Activated naive CD8-positive, alpha-beta T cell (primary cell): Measurements from ENCODE around the gene ZMYM2.
"Not testable (repeated sequence)": the region's sequence is repeated elsewhere in the genome, so short reads cannot be mapped to it uniquely, and the experiment has no call there.

ENCODE experiments used
- H3K27ac Mint-ChIP-seq: one replicate; pipeline ENCODE4 v1.8.0; 2021; ENCODE audit warnings: mixed read lengths
- H3K27me3 Mint-ChIP-seq: one replicate; pipeline ENCODE4 v1.8.0; 2021; ENCODE audit warnings: mixed read lengths
- H3K36me3 Mint-ChIP-seq: one replicate; pipeline ENCODE4 v1.8.0; 2021; ENCODE audit warnings: mixed read lengths
- H3K4me1 Mint-ChIP-seq: one replicate; pipeline ENCODE4 v1.8.0; 2021; ENCODE audit warnings: low read depth, mixed read lengths
- H3K4me3 Mint-ChIP-seq: one replicate; pipeline ENCODE4 v1.8.0; 2021; ENCODE audit warnings: mild to moderate bottlenecking, mixed read lengths
- H3K9me3 Mint-ChIP-seq: one replicate; pipeline ENCODE4 v1.8.0; 2021; ENCODE audit warnings: low read depth, mixed read lengths

ZMYM2 gene

DNA sequence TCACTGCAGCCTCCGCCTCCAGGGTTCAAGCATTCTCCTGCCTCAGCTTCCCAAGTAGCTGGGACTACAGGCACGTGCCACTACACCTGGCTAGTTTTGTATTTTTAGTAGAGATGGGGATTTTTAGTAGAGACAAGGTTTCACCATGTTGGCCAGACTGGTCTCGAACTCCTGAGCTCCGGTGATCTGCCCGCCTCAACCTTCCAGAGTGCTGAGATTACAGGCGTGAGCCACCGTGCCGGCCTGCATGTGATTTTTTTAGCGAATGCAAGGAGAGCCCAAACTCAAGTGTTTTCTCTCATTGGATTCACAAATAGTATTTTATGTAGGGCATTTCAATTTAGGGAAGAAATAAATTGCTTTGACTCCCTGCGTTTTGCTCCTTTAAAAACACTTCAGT, 4.4 kb downstream of the ZMYM2 start:
- no peak overlapping the region for H3K27ac Mint-ChIP-seq
- peak overlapping the region; percentile 44 for H3K4me3 Mint-ChIP-seq
- no peaks in the 10 kb centered on the region for H3K27me3 Mint-ChIP-seq
- H3K36me3 Mint-ChIP-seq = no peaks in the 10 kb centered on the region
- no peaks in the 10 kb centered on the region for H3K9me3 Mint-ChIP-seq
- H3K4me1 Mint-ChIP-seq = peaks cover 59% of the 10 kb centered on the region

DNA sequence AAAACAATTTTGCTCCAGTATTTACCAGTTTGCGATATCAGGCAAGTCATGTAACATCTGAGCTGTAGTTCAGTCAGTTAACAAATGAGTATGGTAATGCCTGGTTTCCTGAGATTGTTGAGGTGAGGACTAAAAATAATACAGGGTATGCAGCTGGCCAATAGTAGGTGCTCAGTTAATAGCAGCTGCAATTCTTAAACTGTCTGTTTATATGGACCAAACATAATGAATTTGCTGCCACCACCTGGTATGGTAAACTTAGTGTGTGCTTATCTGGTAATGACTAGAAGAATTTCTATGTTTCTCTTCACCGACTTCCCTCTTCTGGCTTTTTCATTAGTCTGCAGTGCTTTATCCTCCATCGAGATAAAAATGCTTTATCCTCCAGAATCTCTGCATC, 9.1 kb downstream of the ZMYM2 start:
- peaks cover 46% of the 10 kb centered on the region for H3K4me1 Mint-ChIP-seq
- no peaks in the 10 kb centered on the region for H3K27me3 Mint-ChIP-seq
- H3K27ac Mint-ChIP-seq = no peak overlapping the region
- H3K36me3 Mint-ChIP-seq = peaks cover 8% of the 10 kb centered on the region
- no peaks in the 10 kb centered on the region for H3K9me3 Mint-ChIP-seq
- H3K4me3 Mint-ChIP-seq = no peak overlapping the region

DNA sequence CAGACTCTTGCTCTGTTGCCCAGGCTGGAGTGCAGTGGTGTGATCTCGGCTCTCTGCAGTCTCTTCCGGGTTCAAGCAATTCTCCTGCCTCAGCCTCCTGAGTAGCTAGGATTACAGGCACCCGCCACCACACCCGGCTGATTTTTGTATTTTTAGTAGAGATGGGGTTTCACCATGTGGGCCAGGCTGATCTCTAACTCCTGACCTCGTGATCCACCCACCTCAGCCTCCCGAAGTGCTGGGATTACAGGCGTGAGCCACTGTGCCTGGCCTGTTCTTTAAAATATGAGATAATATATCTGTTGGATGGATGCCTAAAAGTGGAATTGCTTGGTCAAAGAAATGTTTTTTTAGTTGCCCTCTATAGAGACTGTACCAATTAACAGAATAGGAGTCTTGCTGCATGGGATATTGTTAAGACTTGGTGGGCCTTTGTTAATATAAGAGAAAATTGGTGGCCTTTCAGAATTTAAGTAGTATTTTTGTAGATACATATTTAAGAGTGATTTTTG, 16.0 kb downstream of the ZMYM2 start:
- not testable (repeated sequence) for H3K27me3 Mint-ChIP-seq, H3K9me3 Mint-ChIP-seq, H3K4me3 Mint-ChIP-seq, H3K27ac Mint-ChIP-seq
- peaks cover 39% of the 10 kb centered on the region for H3K4me1 Mint-ChIP-seq
- peaks cover 33% of the 10 kb centered on the region for H3K36me3 Mint-ChIP-seq

DNA sequence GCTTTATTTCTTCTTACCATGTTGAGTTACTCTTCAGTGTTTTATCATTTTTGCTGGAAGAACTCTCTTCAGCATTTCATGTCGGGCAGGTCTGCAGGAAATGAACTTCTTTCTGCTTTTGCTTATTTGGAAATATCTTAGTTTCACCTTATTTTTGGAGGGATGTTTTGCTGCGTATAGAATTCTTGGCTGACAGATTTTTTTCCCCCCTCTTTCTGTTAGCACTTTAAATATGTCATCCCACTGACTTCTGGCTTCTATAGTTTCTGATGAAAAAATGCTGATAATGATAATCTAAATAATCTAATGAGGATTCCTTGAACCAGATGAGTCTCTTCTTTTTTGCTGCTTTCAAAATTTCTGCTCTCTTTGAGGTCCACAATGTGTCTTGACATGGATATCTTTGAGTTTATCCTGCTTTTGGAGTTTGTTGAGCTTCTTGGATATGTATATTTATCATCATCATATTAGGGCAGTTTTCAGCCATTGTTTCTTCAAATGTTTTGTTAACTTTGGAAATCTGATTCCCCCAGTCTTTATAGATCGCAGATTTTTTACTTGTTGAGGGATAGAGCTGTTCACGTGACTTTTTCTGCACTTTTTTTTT, 20.4 kb downstream of the ZMYM2 start:
- H3K4me3 Mint-ChIP-seq = no peak overlapping the region

DNA sequence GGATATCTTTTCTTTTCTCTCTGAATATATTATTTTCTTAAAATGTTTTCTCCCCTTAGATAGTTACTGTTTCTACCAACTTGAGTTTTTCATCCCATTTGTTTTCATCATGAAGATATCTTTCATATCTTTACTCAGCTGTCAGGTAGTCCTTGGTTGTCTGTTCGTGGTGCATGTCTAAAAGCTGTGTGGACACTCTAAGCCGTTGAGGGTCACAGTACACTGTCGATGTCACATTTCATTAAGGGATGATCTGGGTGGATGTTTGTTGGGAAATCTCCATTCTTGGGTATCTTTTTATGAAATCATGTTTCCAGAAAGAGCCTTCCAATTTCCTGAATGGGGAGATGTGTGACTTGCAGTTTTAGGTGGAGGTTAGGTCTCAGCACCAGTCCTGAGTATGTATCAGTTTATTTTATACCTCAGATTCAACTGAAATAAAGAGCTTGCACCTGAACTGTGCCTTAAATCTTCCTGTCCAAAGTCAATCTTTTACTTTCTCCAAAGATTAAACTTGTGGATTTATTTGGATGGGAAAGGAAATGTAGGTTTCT, 23.2 kb downstream of the ZMYM2 start:
- Mint-ChIP-seq H3K4me3 (no peak overlapping the region), H3K9me3 (no peaks in the 10 kb centered on the region), H3K27ac (no peak overlapping the region), H3K27me3 (no peaks in the 10 kb centered on the region), H3K4me1 (peaks cover 43% of the 10 kb centered on the region), H3K36me3 (peaks cover 19% of the 10 kb centered on the region)

More for the DNA sequence above, 20.4 kb downstream of the ZMYM2 start:
- peaks cover 30% of the 10 kb centered on the region for H3K36me3 Mint-ChIP-seq
- peaks cover 2% of the 10 kb centered on the region for H3K9me3 Mint-ChIP-seq
- no peaks in the 10 kb centered on the region for H3K27me3 Mint-ChIP-seq
- H3K4me1 Mint-ChIP-seq = peaks cover 49% of the 10 kb centered on the region
- H3K27ac Mint-ChIP-seq = no peak overlapping the region

DNA sequence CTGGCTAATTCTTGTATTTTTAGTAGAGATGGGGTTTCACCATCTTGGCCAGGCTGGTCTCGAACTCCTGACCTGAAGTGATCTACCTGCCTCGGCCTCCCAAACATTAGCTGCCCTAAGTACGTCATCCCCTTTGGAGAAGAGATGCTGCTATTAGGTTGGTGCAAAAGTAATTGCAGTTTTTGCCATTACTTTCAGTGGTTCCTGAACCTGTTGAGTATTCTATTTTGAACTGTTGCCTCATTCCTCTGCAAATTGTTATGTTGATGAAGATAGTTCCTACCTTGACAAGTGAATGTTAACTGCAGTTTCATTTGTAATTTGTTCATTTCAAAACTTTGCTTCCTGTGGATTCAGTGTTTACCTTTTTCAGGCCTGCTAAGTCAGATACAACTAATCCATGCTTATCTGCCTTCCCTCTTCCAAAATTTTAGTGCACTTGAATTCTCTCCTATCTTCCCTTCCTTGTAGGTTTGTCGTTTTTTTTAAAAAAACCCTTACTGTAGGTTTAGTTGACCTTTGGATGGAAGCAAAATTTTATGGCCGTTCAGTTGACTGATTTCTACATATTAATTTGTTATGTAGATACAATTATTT, 24.0 kb downstream of the ZMYM2 start:
- Mint-ChIP-seq H3K27me3 (no peaks in the 10 kb centered on the region), H3K36me3 (peaks cover 16% of the 10 kb centered on the region), H3K4me3 (no peak overlapping the region), H3K27ac (no peak overlapping the region), H3K4me1 (peaks cover 40% of the 10 kb centered on the region), H3K9me3 (no peaks in the 10 kb centered on the region)

DNA sequence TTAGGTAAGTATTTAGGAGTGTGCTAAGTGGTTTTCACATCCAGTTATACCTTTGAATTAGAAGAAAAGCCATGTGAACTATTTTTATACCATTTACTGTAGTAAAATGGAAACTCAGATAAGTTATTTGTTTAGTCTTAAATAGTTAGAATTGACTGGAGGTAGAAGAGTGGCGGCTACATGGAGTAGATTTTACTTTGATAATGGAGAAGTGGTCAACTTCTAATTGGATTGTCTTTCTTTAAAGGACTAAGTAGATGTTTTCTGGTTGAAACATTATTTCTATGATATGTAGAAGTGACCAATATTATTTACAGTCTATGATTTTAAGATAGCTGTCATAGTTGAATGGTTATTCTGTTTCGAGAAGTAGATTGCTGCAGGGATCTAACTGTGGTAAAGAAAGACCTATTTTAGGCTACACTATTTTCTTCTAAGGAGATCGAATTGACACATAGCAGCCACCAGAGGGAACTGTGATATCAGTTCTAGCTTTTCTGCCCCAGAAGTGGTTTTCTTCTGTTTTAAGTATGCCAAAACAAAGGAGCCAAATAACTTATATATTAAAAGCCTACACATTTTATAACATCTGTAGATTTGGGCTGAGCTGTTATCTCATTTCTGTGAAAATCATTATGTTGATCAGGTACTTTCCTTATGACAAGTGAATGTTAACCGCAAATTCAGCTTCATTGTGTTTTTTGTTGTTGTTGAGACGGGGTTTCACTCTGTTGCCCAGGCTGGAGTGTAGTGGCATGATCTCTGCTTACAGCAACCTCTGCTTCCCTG, 26.1 kb downstream of the ZMYM2 start:
- peaks cover 6% of the 10 kb centered on the region for H3K36me3 Mint-ChIP-seq
- H3K4me1 Mint-ChIP-seq = peaks cover 48% of the 10 kb centered on the region
- H3K27ac Mint-ChIP-seq = peak overlapping the region; percentile 42
- H3K9me3 Mint-ChIP-seq = no peaks in the 10 kb centered on the region
- no peak overlapping the region for H3K4me3 Mint-ChIP-seq
- no peaks in the 10 kb centered on the region for H3K27me3 Mint-ChIP-seq

DNA sequence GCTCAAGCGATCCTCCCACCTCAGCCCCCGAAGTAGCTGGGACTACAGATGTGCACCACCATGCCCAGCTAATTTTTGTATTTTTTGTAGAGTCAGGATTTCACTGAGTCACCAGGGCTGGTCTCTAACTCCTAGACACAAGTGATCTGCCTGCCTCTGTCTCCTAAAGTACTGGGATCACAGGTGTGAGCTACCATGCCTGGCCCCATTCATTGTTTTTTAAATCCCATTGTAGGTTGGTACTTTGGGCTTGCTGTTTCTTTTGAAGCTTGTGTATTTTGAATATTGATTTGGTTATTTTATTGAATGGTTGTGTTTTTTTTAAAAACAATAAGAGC, 26.7 kb downstream of the ZMYM2 start:
- H3K9me3 Mint-ChIP-seq = no peaks in the 10 kb centered on the region
- peaks cover 54% of the 10 kb centered on the region for H3K4me1 Mint-ChIP-seq
- H3K27ac Mint-ChIP-seq = peak overlapping the region; percentile 41
- no peaks in the 10 kb centered on the region for H3K27me3 Mint-ChIP-seq
- H3K36me3 Mint-ChIP-seq = peaks cover 8% of the 10 kb centered on the region
- no peak overlapping the region for H3K4me3 Mint-ChIP-seq

DNA sequence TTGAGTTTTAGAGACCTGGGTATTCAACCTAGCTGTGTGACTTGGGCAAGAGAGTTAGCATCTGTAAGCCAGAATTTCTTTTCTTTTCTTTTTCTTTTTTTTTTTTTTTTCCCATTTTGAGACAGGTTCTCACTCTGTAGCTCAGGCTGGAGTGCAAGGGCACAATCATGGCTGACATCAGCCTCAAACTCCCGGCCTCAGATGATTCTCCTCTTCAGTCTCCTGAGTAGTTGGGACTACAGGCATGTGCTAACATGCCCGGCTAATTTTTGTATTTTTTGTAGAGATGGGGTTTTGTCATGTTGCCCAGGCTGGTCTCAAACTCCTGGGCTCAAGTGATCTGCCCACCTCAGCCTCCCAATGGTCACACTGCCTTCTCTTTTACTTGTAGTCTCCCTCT, 33.0 kb downstream of the ZMYM2 start:
- H3K9me3 Mint-ChIP-seq = no peaks in the 10 kb centered on the region
- H3K4me3 Mint-ChIP-seq = no peak overlapping the region
- H3K27ac Mint-ChIP-seq = peak overlapping the region; percentile 67
- no peaks in the 10 kb centered on the region for H3K27me3 Mint-ChIP-seq
- peaks cover 14% of the 10 kb centered on the region for H3K36me3 Mint-ChIP-seq
- peaks cover 50% of the 10 kb centered on the region for H3K4me1 Mint-ChIP-seq

DNA sequence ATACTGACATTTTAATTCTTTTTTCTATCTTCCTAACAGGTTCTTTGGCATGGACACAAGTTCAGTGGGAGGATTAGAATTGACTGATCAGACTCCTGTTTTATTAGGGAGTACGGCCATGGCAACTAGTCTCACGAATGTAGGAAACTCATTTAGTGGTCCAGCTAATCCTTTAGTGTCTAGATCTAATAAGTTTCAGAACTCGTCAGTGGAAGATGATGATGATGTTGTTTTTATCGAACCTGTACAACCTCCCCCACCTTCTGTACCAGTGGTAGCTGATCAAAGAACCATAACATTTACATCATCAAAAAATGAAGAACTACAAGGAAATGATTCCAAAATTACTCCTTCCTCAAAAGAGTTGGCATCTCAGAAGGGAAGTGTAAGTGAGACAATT, 34.5 kb downstream of the ZMYM2 start:
- peaks cover 58% of the 10 kb centered on the region for H3K4me1 Mint-ChIP-seq
- H3K4me3 Mint-ChIP-seq = no peak overlapping the region
- no peak overlapping the region for H3K27ac Mint-ChIP-seq
- no peaks in the 10 kb centered on the region for H3K27me3 Mint-ChIP-seq
- no peaks in the 10 kb centered on the region for H3K9me3 Mint-ChIP-seq
- peaks cover 19% of the 10 kb centered on the region for H3K36me3 Mint-ChIP-seq

DNA sequence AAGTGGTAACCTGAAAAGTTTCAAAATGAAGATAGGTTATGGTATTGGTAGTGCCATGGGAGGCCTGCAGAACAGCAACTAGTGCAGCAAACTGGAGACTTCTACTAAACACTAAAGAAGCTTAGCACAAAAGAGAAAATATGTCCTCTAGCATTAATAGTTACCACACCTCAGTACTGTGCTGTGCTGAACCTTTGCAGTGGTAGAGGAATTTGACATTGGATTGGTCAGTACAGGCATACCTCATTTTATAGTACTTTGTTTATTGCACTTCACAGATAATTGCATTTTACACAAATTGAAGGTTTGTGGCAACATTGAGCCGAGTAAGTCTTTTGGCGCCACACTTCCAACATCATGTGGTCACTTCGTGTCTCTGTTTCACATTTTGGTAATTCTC, 40.4 kb downstream of the ZMYM2 start:
- Mint-ChIP-seq H3K36me3 (peaks cover 16% of the 10 kb centered on the region), H3K27ac (peak overlapping the region; percentile 46), H3K4me3 (no peak overlapping the region), H3K9me3 (no peaks in the 10 kb centered on the region), H3K4me1 (peaks cover 59% of the 10 kb centered on the region), H3K27me3 (no peaks in the 10 kb centered on the region)

DNA sequence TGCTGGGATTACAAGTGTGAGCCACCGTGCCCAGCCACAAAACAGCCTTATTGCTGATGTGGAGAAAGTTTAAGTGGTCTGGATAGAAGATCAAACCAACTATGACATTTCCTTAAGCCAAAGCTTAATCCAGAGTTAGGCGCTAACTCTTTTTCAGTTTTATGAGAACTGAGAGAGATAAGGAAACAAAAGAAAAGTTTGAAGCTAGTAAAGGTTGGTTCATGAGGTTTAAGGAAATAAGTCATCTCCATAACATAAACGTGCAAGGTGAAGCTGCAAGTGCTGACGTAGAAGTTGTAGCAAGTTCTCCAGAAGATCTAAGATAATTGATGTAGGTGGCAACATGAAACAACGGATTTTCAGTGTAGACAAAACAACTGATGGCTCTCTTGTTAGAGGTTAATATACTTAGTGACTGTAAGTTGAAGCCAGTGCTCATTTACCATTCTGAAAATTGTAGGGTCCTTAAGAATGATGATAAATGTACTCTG, 41.6 kb downstream of the ZMYM2 start:
- Mint-ChIP-seq H3K4me1 (peaks cover 59% of the 10 kb centered on the region), H3K27me3 (no peaks in the 10 kb centered on the region), H3K9me3 (no peaks in the 10 kb centered on the region), H3K27ac (peak overlapping the region; percentile 22), H3K36me3 (peaks cover 16% of the 10 kb centered on the region), H3K4me3 (no peak overlapping the region)

DNA sequence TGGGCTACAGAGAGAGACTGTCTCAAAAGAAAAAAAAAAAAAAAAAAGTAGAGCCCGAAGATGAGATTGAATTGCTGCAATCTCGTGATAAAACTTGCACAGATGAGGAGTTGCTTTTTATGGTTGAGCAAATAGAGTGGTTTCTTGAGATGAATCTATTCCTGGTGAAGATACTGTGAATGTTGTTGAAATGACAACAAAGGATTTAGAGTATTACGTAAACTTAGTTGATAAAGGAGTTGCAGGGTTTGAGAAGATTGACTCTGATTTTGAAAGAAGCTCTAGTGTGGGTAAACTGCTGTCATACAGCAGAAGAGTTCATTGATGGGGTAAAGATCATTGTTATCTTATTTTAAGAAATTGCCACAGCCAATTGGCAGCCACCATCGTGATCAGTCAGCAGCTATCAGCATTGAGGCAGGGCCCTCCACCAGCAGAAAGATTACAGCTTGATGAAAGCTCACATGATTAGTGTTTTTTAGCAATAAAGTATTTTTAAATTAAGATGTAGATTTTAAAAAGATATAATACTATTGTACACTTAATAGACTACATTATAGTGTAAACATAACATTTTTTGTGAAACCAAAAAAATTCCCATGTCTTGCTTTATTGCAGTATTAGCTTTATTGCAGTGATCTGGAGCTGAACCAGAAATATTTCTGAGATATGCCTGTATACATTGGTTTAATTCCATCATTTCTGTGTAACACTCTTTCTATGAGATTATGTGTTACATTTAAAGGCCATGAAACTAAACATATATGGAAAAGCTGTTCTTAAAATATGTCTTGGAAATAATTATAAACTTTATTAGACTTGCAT, 43.1 kb downstream of the ZMYM2 start:
- no peaks in the 10 kb centered on the region for H3K9me3 Mint-ChIP-seq
- no peaks in the 10 kb centered on the region for H3K27me3 Mint-ChIP-seq
- H3K4me3 Mint-ChIP-seq = peak overlapping the region; percentile 36
- H3K36me3 Mint-ChIP-seq = peaks cover 15% of the 10 kb centered on the region
- H3K4me1 Mint-ChIP-seq = peaks cover 50% of the 10 kb centered on the region
- peak overlapping the region; percentile 75 for H3K27ac Mint-ChIP-seq

DNA sequence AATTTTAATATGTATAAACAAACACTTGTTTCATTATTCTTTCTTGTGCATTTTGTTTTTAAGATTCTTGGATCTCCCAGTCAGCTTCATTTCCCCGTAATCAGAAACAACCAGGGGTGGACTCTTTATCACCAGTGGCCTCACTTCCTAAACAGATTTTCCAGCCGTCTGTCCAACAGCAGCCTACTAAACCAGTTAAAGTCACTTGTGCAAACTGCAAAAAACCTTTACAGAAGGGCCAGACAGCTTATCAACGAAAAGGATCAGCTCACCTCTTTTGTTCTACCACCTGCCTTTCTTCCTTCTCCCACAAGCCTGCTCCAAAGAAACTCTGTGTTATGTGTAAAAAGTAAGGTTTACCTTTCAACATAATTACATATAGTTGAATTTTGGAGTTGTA, 44.3 kb downstream of the ZMYM2 start:
- H3K27ac Mint-ChIP-seq = peak overlapping the region; percentile 46

More for the DNA sequence above, 44.3 kb downstream of the ZMYM2 start:
- Mint-ChIP-seq H3K36me3 (peaks cover 14% of the 10 kb centered on the region), H3K4me3 (no peak overlapping the region), H3K4me1 (peaks cover 41% of the 10 kb centered on the region), H3K9me3 (no peaks in the 10 kb centered on the region), H3K27me3 (no peaks in the 10 kb centered on the region)
